ENCODE measurements around the gene IRF2BPL. TPM values are rescaled to one million over a fixed set of nuclear protein-coding genes. Genes with fewer than 3 reads are reported as not detected.

Gene IRF2BPL
- total RNA-seq, 1 experiment from 2014 or later, result 74.6 TPM

- Histone ChIP-seq H3K79me2 (ENCODE audit: insufficient read depth, low read length) (no peaks in the 10 kb centered on the region), H3K9me2 (ENCODE audit: insufficient read depth) (no peaks in the 10 kb centered on the region), H3K4me3 (replicated peaks in 1 of 2; ENCODE audit: low read depth in 1 of 2, low read length in 2 of 2) (no peak overlapping the region), H2AFZ (ENCODE audit: low read depth, low read length, poor library complexity, severe bottlenecking) (peak overlapping the region; percentile 43), H3K9ac (ENCODE audit: low read length) (no peak overlapping the region), H3K36me3 (ENCODE audit: control insufficient read depth in 1 of 2, insufficient read depth in 2 of 2, low read length in 2 of 2) (no peaks in the 10 kb centered on the region), H3K4me2 (ENCODE audit: low read length) (peak overlapping the region; percentile 13; the same call in 1 of the 2 replicates), H3K4me1 (ENCODE audit: control insufficient read depth in 1 of 2, insufficient read depth in 2 of 2, low read length in 2 of 2) (peaks cover 21 to 34% of the 10 kb centered on the region in 2 experiments), H4K20me1 (ENCODE audit: insufficient read depth) (no peaks in the 10 kb centered on the region), H3K27me3 (ENCODE audit: insufficient read depth, low read length) (no peaks in the 10 kb centered on the region), H3K27ac (ENCODE audit: low read depth, low read length) (no peak overlapping the region; the same call in 1 of the 2 replicates), H3K9me3 (ENCODE audit: control insufficient read depth in 1 of 2, insufficient read depth in 1 of 2, low read depth in 1 of 2, low read length in 2 of 2) (no peaks in the 10 kb centered on the region)
- TF ChIP-seq YY1 (IDR thresholded peaks at IDR 0.05; ENCODE audit: extremely low read depth, insufficient replicate concordance, low read depth, low read length), result no peak
- peak; percentile 34 for TF ChIP-seq TCF7L2 (IDR thresholded peaks at IDR 0.05; ENCODE audit: borderline replicate concordance, extremely low read depth, insufficient read depth, insufficient read length)
- TF ChIP-seq RAD21 (IDR thresholded peaks at IDR 0.05; ENCODE audit: low read depth), result peak; percentile 99
- TF ChIP-seq FOSL1 (IDR thresholded peaks at IDR 0.05; ENCODE audit: low read depth), result no peak
- TF ChIP-seq ZFX (IDR thresholded peaks at IDR 0.05), result no peak
- no peak for TF ChIP-seq POLR2A (IDR thresholded peaks at IDR 0.05; ENCODE audit: borderline replicate concordance, extremely low read depth, insufficient read depth, insufficient read length)
- no peak for TF ChIP-seq REST (IDR thresholded peaks at IDR 0.05; ENCODE audit: low read depth)
- TF ChIP-seq POLR2AphosphoS5 (IDR thresholded peaks at IDR 0.05; ENCODE audit: low read depth, low read length), result no peak
- no peak for TF ChIP-seq EZH2 (IDR thresholded peaks at IDR 0.05)
- TF ChIP-seq CTCF (IDR thresholded peaks at IDR 0.05 in 2 of 3, conservative IDR thresholded peaks at IDR 0.05 in 1 of 3; ENCODE audit: borderline replicate concordance in 1 of 3, insufficient read depth in 1 of 3, low read depth in 2 of 3, low read length in 2 of 3), result peak; percentile 87 to 97 (median 95)
- TF ChIP-seq SP1 (IDR thresholded peaks at IDR 0.05; ENCODE audit: low read depth), result no peak
- TF ChIP-seq ATF3 (IDR thresholded peaks at IDR 0.05), result no peak
- TF ChIP-seq SIN3A (IDR thresholded peaks at IDR 0.05; ENCODE audit: low read depth), result no peak
- no TSS peak for BruUV-seq (replicated peaks)
- CTCF ChIA-PET, result interaction anchor here (0.7 to 7.3 kb wide), 10 partner anchors 8 to 192 kb away, joined by 3 to 272 read pairs (median 4); no protein-coding TSS in a partner anchor
- ATAC-seq (peak; percentile 83), DNase-seq (ENCODE audit: low read depth, low spot score) (peak; percentile 42)
- intact Hi-C loops (cut with micrococcal nuclease), result loop anchor here (1.0 to 10.0 kb wide), 3 partner anchors 26 to 353 kb away; no protein-coding TSS in a partner anchor
- POLR2A ChIA-PET, result interaction anchor here (0.7 kb wide), 1 partner anchor 151 kb away, joined by 3 read pairs; no protein-coding TSS in a partner anchor
- RAD21 ChIA-PET (ENCODE audit: low non-redundant PET in 1 of 2, low total read pairs in 2 of 2, uncharacterized antibody in 2 of 2, unreplicated experiment in 2 of 2), result interaction anchor here (0.6 to 5.5 kb wide), 8 partner anchors 42 to 195 kb away, joined by 3 to 54 read pairs (median 4); no protein-coding TSS in a partner anchor
Observed at GRCh38 chr14:77067632-77068516, 39.4 kb upstream of the IRF2BPL start.
